Body of pancreas (tissue), 4 donors: ENCODE data around the gene MACO1. TPM values are rescaled to one million over a fixed set of nuclear protein-coding genes. Genes with fewer than 3 reads are reported as not detected.

Experiments
- ATAC-seq: fragments of 150-250 bp; one replicate; pipeline ENCODE4 v1.9.1; 2016
- DNase-seq, 4 donors: peaks; one replicate each; pipeline ENCODE4 v3.0.0-alpha.2; 2019
- H3K27ac ChIP-seq, 4 donors: fragments of 200-600 bp; sonication (generic); 1 replicate in 3 of 4; 2 replicates in 1 of 4; pipeline versions ENCODE4 v1.5.1 to v1.6.1; 2016 to 2019; ENCODE audit warnings: mild to moderate bottlenecking in 1 of 4, mixed read lengths in 1 of 4, moderate library complexity in 1 of 4
- H3K27me3 ChIP-seq, 2 donors: fragments of 200-600 bp; sonication (generic); one replicate each; pipeline ENCODE4 v1.6.0; 2016; ENCODE audit warnings: mild to moderate bottlenecking in 1 of 2
- H3K36me3 ChIP-seq, 2 donors: fragments of 200-600 bp; sonication (generic); replicated peaks in 1 of 2; 2 replicates each; pipeline ENCODE4 v1.5.1; 2016; ENCODE audit warnings: low read depth in 2 of 2; ENCODE audit not compliant: insufficient read depth in 1 of 2
- H3K4me1 ChIP-seq: fragments of 200-600 bp; sonication (generic); one replicate; pipeline ENCODE4 v1.6.0; 2016
- H3K4me3 ChIP-seq, 2 donors: fragments of 200-600 bp; sonication (generic); 1 replicate in 1 of 2; 2 replicates in 1 of 2; pipeline ENCODE4 v1.5.1; 2016 to 2019
- H3K9me3 ChIP-seq, 3 donors: fragments of 200-600 bp; sonication (generic); 1 replicate in 2 of 3; 2 replicates in 1 of 3; pipeline ENCODE4 v1.5.1; 2016
- POLR2A ChIP-seq, 3 donors: fragments of 450-650 bp; IDR thresholded peaks; one replicate each; pipeline ENCODE4 v1.6.1; 2016; ENCODE audit warnings: antibody characterized with exemption in 3 of 3, mild to moderate bottlenecking in 2 of 3
- WGBS, 2 donors: methylation state at CpG; one replicate each; pipeline ENCODE4 v1.1.5; 2017; 5-methylcytosine and 5-hydroxymethylcytosine counted together
- intact Hi-C: fragments of 100-400 bp; cut with DNase I; formaldehyde crosslinking; loops from one replicate; pipeline ENCODE4 v1.15.1; 2023
- total RNA-seq, 2 donors: library from RNA; depleted of rRNA; stranded (reverse); fragments of >200 nt; gene quantifications; one replicate each; pipeline ENCODE4 v1.1.0, GENCODE V29; 2016
- TF ChIP-seq, protein P1 (sequence below), 7 experiments: fragments of 450-650 bp in 4 of 7; fragments of 200-600 bp in 3 of 7; sonication (generic) in 3 of 7; IDR thresholded peaks; one replicate each; pipeline ENCODE4 v1.5.1; 2016 to 2019; ENCODE audit warnings: antibody characterized with exemption in 7 of 7

Gene MACO1
- total RNA-seq, 2 donors from 2014 or later = 21.3 to 23.4 TPM

DNA sequence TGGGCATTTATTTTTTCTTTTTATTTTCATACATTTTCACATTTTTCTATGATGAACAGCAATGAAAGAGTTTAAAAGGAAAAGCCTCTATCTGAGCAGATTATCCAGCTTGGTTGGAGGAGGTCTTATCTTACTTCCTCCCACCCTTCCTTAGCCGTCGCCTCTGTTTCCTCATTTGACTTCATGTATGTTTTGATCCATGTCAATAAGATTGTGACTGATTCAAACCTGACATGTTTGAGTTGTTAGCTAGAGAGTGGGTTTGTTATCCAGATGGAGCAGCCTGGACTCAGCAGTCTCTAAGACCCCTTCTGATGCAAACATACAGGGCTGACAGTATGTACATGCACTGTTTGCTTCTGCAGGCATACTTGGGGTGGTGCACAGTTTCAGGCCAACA is 31.2 kb downstream of the MACO1 start:
- DNase-seq (no peak), ATAC-seq (no peak)
- TF ChIP-seq POLR2A (IDR thresholded peaks at IDR 0.05) = no peak
- TF ChIP-seq, protein P1, sequence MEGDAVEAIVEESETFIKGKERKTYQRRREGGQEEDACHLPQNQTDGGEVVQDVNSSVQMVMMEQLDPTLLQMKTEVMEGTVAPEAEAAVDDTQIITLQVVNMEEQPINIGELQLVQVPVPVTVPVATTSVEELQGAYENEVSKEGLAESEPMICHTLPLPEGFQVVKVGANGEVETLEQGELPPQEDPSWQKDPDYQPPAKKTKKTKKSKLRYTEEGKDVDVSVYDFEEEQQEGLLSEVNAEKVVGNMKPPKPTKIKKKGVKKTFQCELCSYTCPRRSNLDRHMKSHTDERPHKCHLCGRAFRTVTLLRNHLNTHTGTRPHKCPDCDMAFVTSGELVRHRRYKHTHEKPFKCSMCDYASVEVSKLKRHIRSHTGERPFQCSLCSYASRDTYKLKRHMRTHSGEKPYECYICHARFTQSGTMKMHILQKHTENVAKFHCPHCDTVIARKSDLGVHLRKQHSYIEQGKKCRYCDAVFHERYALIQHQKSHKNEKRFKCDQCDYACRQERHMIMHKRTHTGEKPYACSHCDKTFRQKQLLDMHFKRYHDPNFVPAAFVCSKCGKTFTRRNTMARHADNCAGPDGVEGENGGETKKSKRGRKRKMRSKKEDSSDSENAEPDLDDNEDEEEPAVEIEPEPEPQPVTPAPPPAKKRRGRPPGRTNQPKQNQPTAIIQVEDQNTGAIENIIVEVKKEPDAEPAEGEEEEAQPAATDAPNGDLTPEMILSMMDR (IDR thresholded peaks at IDR 0.05) = no peak
- Histone ChIP-seq H3K4me3 (no peak overlapping the region), H3K4me1 (peaks cover 23% of the 10 kb centered on the region), H3K9me3 (no peaks in the 10 kb centered on the region), H3K27ac (no peak overlapping the region), H3K36me3 (peaks cover 0 to 6% of the 10 kb centered on the region in 2 donors), H3K27me3 (no peaks in the 10 kb centered on the region)
- intact Hi-C loops = no loop called here
- whole genome bisulfite sequencing, 2 donors = 57 to 84% methylated on average over 2 of the region's 2 CpGs

DNA sequence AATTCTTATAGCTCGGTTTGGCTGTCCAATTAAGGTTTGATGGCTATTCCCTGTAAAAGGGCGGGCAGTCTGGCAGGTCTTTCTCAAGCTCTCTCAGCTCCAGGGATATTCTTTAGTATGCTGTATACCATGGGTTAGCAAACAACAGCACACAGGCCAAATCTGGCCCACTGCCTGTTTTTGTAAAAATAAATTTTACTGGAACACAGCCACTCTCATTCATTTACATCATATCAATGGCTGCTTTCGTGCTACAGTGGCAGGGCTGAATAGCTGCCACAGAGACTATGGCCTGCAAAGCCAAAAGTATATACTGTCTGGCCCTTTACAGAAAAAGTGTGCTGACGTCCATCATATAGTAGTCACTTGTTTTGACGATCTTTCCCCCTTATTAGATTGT is 32.0 kb downstream of the MACO1 start:
- no peak overlapping the region for H3K4me3 ChIP-seq
- H3K36me3 ChIP-seq = peaks cover 0 to 6% of the 10 kb centered on the region in 2 donors
- peak in 1 of 4 donors; percentile 9 for DNase-seq
- peaks cover 32% of the 10 kb centered on the region for H3K4me1 ChIP-seq
- ATAC-seq = no peak
- H3K9me3 ChIP-seq = no peaks in the 10 kb centered on the region
- TF ChIP-seq, protein P1 (IDR thresholded peaks at IDR 0.05) = no peak
- no peak for TF ChIP-seq POLR2A (IDR thresholded peaks at IDR 0.05)
- H3K27ac ChIP-seq = no peak overlapping the region
- intact Hi-C loops = no loop called here
- no peaks in the 10 kb centered on the region for H3K27me3 ChIP-seq
- WGBS, 2 donors = 47% methylated on average over 5 of the region's 5 CpGs

DNA sequence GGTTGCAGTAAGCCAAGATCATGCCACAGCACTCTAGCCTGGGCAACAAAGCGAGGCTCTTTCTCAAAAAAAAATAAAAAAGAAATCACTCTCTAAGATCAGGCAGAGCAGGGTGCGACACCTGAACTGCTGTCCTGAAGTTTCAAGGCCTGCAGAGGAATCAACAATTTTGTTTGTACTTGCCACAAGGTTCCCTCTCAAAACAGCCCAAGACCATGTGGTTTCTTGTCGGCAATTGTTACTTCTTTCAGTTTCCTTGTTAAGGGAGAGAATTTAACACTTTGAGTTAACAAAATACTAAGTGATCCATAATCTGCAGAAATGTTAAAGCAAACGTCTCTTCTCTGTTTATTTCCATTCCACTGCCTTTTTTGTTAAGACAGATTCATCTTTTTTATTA is 36.5 kb downstream of the MACO1 start:
- no peaks in the 10 kb centered on the region for H3K27me3 ChIP-seq
- peak overlapping the region in 1 of 4 donors; percentile 54 for H3K27ac ChIP-seq
- H3K9me3 ChIP-seq = no peaks in the 10 kb centered on the region
- WGBS, 2 donors = 38 to 56% methylated on average over 4 of the region's 4 CpGs
- no peak for ATAC-seq
- no peak overlapping the region for H3K4me3 ChIP-seq
- no peak for TF ChIP-seq POLR2A (IDR thresholded peaks at IDR 0.05)
- TF ChIP-seq, protein P1 (IDR thresholded peaks at IDR 0.05) = no peak
- no peaks in the 10 kb centered on the region for H3K36me3 ChIP-seq
- DNase-seq = no peak
- H3K4me1 ChIP-seq = peaks cover 44% of the 10 kb centered on the region
- intact Hi-C loops = no loop called here

DNA sequence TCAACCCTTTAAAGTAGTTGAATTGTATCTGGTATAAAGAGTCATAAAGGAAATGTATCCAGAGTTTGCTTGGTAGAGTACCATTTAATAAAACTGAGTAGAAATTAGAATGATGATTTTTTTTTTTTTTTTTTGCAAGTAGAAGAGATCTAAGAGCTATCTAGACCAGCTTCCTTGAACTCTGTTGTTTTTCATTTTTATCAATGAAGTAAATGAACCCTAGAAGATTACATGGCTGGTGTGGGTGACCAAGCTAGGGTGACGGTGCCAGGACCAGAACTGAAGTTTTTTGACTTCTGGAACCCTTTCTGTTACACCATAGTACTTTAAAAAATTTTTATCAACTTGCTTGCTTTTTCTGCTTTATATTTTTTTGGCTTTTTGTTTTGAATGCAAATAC is 36.9 kb downstream of the MACO1 start:
- Histone ChIP-seq H3K4me3 (no peak overlapping the region), H3K9me3 (no peaks in the 10 kb centered on the region), H3K4me1 (peaks cover 47% of the 10 kb centered on the region), H3K27me3 (no peaks in the 10 kb centered on the region), H3K36me3 (no peaks in the 10 kb centered on the region), H3K27ac (peak overlapping the region in 3 of 4 donors; percentile 2 to 54 (median 15))
- intact Hi-C loops = no loop called here
- DNase-seq (no peak), ATAC-seq (no peak)
- 27 to 30% methylated on average over 1 of the region's 1 CpG for WGBS, 2 donors
- TF ChIP-seq, protein P1 (IDR thresholded peaks at IDR 0.05) = no peak
- TF ChIP-seq POLR2A (IDR thresholded peaks at IDR 0.05) = no peak

DNA sequence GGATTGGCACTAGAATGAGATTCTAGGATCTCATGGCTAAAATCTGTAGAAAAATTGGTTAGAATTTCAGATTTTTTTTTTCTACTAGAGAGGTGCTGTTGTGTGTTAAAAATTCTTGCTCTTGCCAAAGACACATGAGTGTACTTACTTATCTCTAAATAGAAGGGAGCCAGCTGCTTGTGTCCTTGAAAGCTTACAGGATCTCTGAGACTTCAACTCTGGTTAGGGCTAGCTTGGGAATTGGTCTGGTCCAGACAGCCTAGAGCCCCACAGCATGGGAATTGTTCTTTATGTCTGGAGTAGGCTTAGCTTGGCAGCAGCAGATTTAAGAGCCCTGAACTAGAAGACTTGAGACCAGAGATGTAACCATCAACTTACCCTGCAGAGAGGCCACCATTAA is 37.3 kb downstream of the MACO1 start:
- Histone ChIP-seq H3K36me3 (no peaks in the 10 kb centered on the region), H3K27ac (peak overlapping the region in 3 of 4 donors; percentile 2 to 54 (median 15)), H3K4me1 (peaks cover 45% of the 10 kb centered on the region), H3K27me3 (no peaks in the 10 kb centered on the region), H3K4me3 (no peak overlapping the region), H3K9me3 (no peaks in the 10 kb centered on the region)
- intact Hi-C loops = no loop called here
- ATAC-seq = peak; percentile 78
- peak; percentile 21 to 58 (median 48) for DNase-seq
- TF ChIP-seq POLR2A (IDR thresholded peaks at IDR 0.05) = no peak
- TF ChIP-seq, protein P1 (IDR thresholded peaks at IDR 0.05) = no peak
